Measurements from ENCODE around the gene GALNT17.
"Not testable (repeated sequence)": the region's sequence is repeated elsewhere in the genome, so short reads cannot be mapped to it uniquely, and the experiment has no call there.

GALNT17 gene

DNA sequence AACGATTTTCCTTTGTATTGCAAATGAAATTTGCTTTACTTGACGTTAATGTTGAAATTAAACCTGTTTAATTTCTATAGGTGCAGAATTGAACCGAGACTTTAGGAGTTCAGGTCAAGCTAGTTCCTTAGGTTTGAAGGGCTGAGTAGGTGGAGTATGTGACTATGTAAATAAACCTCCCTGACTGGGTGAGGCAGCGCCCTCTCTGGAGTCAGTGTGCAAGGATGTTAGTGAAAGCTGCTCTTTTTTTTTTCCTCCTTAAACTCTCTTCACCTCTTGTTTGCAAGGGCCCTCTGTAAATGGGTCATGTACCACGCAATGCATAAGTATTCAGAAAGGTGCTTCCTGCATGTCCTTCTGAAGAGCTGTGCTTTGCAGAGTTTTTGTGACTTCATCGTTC is 33.8 kb downstream of the GALNT17 start:
- no peak for DNase-seq (ENCODE audit: low spot score)

GRCh38 chr7:71171476-71171875 is 39.5 kb downstream of the GALNT17 start:
- no peak for DNase-seq (ENCODE audit: low spot score)

GRCh38 chr7:71173955-71174354 is 42.0 kb downstream of the GALNT17 start:
- no peak for DNase-seq (ENCODE audit: low spot score)

GRCh38 chr7:71182438-71182935 is 50.5 kb downstream of the GALNT17 start:
- no peak for DNase-seq (ENCODE audit: low spot score)

GRCh38 chr7:71184136-71184535 is 52.2 kb downstream of the GALNT17 start:
- no peak for DNase-seq (ENCODE audit: low spot score)

DNA sequence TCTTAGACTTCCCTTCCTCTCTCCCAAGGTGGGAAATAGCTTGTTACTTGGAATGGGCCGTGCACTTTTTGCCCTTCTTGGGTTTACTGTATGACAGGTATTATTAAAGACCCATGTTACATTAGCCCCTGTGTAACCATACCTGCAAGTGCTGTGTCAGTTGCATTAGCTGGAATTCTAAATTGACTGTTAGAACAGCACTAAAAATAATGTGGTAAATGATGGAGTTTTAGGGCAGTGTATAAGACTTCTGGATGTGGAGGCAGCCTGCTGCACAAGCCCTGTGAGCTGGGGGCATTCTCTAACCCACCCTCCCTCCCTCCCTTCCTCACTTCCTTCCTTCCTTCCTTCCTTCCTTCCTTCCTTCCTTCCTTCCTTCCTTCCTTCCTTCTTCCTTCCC is 52.7 kb downstream of the GALNT17 start:
- DNase-seq (ENCODE audit: low spot score) = no peak

- DNase-seq (ENCODE audit: low spot score) = no peak
Observed at GRCh38 chr7:71186535-71187057, 54.7 kb downstream of the GALNT17 start.

DNA sequence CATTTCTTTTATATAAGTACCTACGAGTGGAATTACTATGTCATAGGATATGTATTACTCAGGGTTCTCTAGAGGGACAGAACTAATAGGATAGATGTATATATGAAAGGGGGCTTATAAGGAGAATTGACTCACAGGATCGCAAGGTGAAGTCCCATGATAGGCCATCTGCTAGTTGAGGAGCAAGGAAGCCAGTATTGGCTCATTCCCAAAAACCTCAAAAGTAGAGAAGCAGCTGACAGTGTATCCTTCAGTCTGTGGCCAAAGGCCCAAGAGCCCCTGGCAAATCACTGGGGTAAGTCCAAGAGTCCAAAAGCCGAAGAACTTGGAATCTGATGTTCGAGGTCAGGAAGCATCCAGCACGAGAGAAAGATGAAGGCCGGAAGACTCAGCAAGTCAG is 59.8 kb downstream of the GALNT17 start:
- DNase-seq (ENCODE audit: low spot score) = no peak

DNA sequence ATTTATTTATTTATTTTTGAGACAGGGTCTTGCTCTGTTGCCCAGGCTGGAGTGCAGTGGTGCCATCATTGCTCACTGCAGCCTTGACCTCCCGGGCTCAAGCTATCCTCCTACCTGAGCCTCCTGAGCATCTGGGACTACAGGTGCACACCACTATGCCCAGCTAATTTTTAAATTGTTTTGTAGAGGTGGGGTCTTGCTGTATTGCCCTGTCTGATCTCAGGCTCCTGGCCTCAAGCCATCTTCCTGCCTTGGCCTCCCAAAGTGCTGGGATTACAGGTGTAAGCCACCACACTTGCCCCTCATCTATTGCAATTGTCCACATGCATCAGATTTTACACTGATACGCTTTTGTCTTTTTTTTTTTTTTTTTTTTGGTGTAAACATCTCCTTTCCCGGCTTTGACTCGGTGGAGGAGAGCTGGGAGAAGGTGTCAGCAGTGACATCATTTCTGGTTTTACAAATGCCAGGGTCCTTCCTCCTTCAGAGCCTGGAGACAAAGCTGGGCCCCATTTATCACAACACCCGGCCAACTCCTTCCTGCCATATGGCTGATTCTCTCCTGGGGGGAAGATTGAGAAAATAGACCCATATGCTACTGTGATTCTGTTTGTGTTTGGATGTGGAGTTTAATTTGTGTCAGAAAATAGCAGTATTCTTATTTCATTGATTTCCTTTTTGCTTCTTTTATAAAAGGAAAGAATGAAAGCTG is 61.3 kb downstream of the GALNT17 start:
- DNase-seq (ENCODE audit: low spot score) = no peak

GRCh38 chr7:71198391-71198790 is 66.4 kb downstream of the GALNT17 start:
- no peak for DNase-seq (ENCODE audit: low spot score)

GRCh38 chr7:71198887-71199286 is 66.9 kb downstream of the GALNT17 start:
- DNase-seq (ENCODE audit: low spot score) = no peak

DNA sequence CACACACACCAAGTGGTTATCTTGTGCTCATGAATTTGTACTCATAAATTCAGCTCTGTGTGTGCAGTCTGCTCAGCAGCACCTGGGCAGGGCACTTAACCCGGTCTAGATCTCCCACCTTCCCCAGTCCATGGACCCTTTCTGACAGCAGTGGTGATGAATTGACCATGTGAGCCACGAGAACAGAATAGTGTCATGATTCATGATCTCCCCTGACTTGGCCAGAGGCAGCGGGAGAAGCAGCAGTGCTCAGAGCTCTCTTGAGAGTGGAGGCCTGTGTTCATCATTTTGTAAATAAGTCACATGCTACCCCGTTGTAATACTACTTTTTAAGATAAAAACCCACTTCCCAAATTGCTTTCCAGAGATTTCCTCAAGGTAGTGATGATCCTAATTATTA is 74.2 kb downstream of the GALNT17 start:
- no peak for DNase-seq (ENCODE audit: low spot score)

GRCh38 chr7:71208881-71209280 is 76.9 kb downstream of the GALNT17 start:
- no peak for DNase-seq (ENCODE audit: low spot score)

DNA sequence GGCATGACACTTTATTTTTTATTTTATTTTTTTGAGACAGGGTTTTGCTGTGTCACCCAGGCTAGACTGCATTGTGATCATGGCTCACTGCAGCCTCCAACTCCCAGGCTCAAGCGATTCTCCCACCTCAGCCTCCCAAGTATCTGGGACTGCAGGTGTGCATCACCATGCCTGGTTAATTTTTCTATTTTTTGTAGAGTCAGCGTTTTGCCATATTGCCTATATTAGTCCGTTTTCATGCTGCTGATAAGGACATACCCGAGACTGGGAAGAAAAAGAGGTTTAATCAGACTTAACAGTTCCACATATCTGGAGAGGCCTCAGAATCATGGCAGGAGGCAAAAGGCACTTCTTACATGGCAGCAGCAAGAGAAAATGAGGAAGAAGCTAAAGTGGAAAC is 77.5 kb downstream of the GALNT17 start:
- not testable (repeated sequence) for DNase-seq (ENCODE audit: low spot score)

- DNase-seq (ENCODE audit: low spot score) = no peak
Observed at GRCh38 chr7:71210220-71210619, 78.3 kb downstream of the GALNT17 start.

- not testable (repeated sequence) for DNase-seq (ENCODE audit: low spot score)
Observed at GRCh38 chr7:71212433-71212832, 80.5 kb downstream of the GALNT17 start.

GRCh38 chr7:71216211-71216610 is 84.3 kb downstream of the GALNT17 start:
- DNase-seq (ENCODE audit: low spot score) = no peak

- no peak for DNase-seq (ENCODE audit: low spot score)
Observed at GRCh38 chr7:71220210-71220695, 88.3 kb downstream of the GALNT17 start.

- no peak for DNase-seq (ENCODE audit: low spot score)
Observed at GRCh38 chr7:71221049-71221448, 89.1 kb downstream of the GALNT17 start.

DNA sequence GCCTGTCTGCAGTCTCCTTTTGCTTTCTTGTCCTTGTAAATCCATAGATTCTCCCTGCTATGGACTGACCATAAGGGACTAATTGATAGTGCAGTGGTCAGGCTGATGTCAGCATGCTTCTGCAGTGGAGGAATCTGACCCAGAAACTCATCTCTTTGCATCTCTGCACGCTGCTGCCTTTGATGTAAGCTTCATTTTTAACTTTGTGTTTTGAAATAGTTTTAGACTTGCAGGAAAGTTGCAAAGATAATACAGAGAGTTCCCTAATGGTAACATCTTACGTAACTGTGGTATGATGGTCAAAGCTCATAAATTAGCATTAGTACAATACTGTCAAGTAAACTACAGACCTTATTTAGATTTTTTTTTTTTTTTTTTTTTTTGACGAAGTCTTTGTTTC is 89.6 kb downstream of the GALNT17 start:
- DNase-seq (ENCODE audit: low spot score) = no peak

DNA sequence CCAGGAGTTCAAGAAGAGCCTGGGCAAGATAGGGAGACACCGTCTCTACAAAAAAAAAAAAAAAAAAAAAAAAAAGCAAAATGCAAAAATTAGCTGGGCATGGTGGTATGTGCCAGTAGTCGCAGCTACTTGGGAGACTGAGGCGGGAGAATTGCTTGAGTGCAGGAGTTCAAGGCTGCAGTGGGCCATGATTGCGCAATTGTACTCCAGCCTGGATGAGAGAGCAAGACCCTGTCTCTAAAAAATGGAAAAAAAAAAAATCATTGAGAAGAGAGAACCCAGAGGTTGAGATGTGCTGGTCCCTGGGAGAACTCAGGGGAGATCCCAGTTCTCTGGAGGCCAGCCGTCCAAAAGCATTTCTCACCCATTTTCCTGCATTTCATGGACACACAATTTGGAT is 95.2 kb downstream of the GALNT17 start:
- DNase-seq (ENCODE audit: low spot score) = no peak

GRCh38 chr7:71229148-71229547 is 97.2 kb downstream of the GALNT17 start:
- DNase-seq (ENCODE audit: low spot score) = no peak

DNA sequence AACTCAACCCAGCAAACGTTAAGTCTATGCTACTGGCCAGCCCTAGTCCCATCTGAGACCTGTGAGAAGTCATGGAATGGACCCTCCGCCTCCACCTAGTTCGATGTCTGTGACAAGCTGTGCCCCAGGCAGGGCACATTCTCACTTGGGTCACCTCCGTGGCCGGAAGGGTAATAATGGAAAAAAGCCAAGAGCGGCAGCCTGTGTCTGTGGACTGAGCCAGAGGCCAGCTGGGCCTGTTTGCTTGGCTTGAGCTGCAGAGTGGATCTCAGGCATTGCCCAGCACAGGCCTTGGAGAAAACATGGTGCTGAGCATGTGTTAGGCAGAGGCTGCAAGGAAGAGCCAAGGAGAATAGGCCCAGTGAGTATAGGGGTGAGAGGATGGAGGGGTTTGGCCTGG is 97.8 kb downstream of the GALNT17 start:
- no peak for DNase-seq (ENCODE audit: low spot score)

DNA sequence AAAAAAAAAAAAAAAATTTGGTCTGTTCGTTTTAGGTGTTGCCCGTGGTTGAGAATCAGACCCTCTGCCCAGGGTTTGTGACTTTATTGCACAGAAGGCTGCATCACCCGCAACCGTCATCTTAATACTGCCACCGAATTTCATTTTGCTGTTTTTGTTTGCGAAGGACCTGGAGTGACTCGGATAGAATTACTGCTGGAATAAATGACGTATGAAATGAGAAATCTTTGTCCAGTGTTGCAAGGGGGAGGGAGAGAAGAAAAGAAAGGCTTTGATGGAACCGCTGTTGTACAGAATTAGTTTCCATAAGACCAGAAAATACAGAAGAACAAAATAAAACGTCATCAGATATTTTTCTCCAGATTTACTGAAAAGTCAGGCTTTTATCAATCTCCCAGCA is 103.3 kb downstream of the GALNT17 start:
- no peak for DNase-seq (ENCODE audit: low spot score)

All from CD4-positive, alpha-beta T cell treated with Interleukin-6 at 100 ng/mL for 8 hours (primary cell).